GM18951 (cell line): ENCODE measurements around the gene DUXA.
"Not testable (repeated sequence)": the region's sequence is repeated elsewhere in the genome, so short reads cannot be mapped to it uniquely, and the experiment has no call there.

Experiments used
- POLR2A ChIP-seq: IDR thresholded peaks from 4 replicates; pipeline ENCODE4 v1.6.1; 2011; ENCODE audit warnings: mild to moderate bottlenecking; ENCODE audit not compliant: insufficient read length, insufficient read depth; ENCODE audit errors: extremely low read depth
- in situ Hi-C: fragments of 300-500 bp; cut with MboI; formaldehyde crosslinking; loops from one replicate; pipeline ENCODE4 v1.12.0; 2022; ENCODE audit warnings: low sequenced_read_pairs, mixed read lengths, inconsistent platforms; ENCODE audit not compliant: unreplicated experiment

Gene DUXA

GRCh38 chr19:57167385-57167784 is at the start of gene DUXA:
Gene DUXA, minus strand, starts transcription at chr19:57167485. Its CDS starts 42 bp downstream, at chr19:57167443.
- in situ Hi-C loops = no loop called here
- TF ChIP-seq POLR2A = no peak

GRCh38 chr19:57212109-57212508 is 44.8 kb upstream of the DUXA start:
- in situ Hi-C loops = no loop called here

GRCh38 chr19:57210381-57210780 is 43.1 kb upstream of the DUXA start:
- in situ Hi-C loops = no loop called here
- no peak for TF ChIP-seq POLR2A

More at GRCh38 chr19:57212109-57212508, 44.8 kb upstream of the DUXA start:
- TF ChIP-seq POLR2A = no peak

GRCh38 chr19:57202160-57202559 is 34.9 kb upstream of the DUXA start:
- no peak for TF ChIP-seq POLR2A
- in situ Hi-C loops = no loop called here

GRCh38 chr19:57197874-57198273 is 30.6 kb upstream of the DUXA start:
- in situ Hi-C loops = not testable (repeated sequence)

GRCh38 chr19:57192993-57193392 is 25.7 kb upstream of the DUXA start:
- no peak for TF ChIP-seq POLR2A
- in situ Hi-C loops = no loop called here

- TF ChIP-seq POLR2A = no peak
- in situ Hi-C loops = no loop called here
These were observed 24.8 kb upstream of the DUXA start for GRCh38 chr19:57192077-57192420.

- TF ChIP-seq POLR2A = peak; percentile 87
- in situ Hi-C loops = no loop called here
These were observed 24.1 kb upstream of the DUXA start, which contains the start of gene ZNF264 for GRCh38 chr19:57191141-57192076. Gene ZNF264, plus strand, starts transcription at chr19:57191500. Its CDS starts 414 bp downstream, at chr19:57191914.

- TF ChIP-seq POLR2A = no peak
- in situ Hi-C loops = no loop called here
These were observed 23.0 kb upstream of the DUXA start for GRCh38 chr19:57190301-57190700.

GRCh38 chr19:57171551-57172081 is 4.3 kb upstream of the DUXA start:
- TF ChIP-seq POLR2A = no peak

GRCh38 chr19:57165846-57166245 is 1.4 kb downstream of the DUXA start:
- TF ChIP-seq POLR2A = no peak
- in situ Hi-C loops = no loop called here

More at GRCh38 chr19:57171551-57172081, 4.3 kb upstream of the DUXA start:
- in situ Hi-C loops = no loop called here

GRCh38 chr19:57161985-57162539 is 5.2 kb downstream of the DUXA start:
- in situ Hi-C loops = no loop called here
- TF ChIP-seq POLR2A = no peak

- no peak for TF ChIP-seq POLR2A
- in situ Hi-C loops = no loop called here
These were observed 14.4 kb downstream of the DUXA start for GRCh38 chr19:57152921-57153320.

- no peak for TF ChIP-seq POLR2A
- in situ Hi-C loops = no loop called here
These were observed 25.6 kb downstream of the DUXA start for GRCh38 chr19:57141699-57142098.
